RWPE2 (cell line): ENCODE data around the gene AADAC.
"Not testable (repeated sequence)": the region's sequence is repeated elsewhere in the genome, so short reads cannot be mapped to it uniquely, and the experiment has no call there.

ENCODE experiments used
- ATAC-seq: fragments of 200-7000 bp; cut with Tn5 transposase; 3 replicates; pipeline ENCODE4 v1.9.1; 2021; ENCODE audit warnings: low read depth
- DNase-seq: peaks from one replicate; pipeline ENCODE4 v3.0.0-alpha.2; 2020; ENCODE audit warnings: low spot score
- H3K27ac ChIP-seq: fragments of 450-650 bp; 2 replicates; pipeline ENCODE4 v1.5.1; 2017; ENCODE audit warnings: mild to moderate bottlenecking; ENCODE audit not compliant: poor library complexity, severe bottlenecking
- H3K27me3 ChIP-seq: fragments of 250-450 bp; sonication (Bioruptor Pico); 2 replicates; pipeline ENCODE4 v1.5.1; 2021; ENCODE audit warnings: mild to moderate bottlenecking, moderate library complexity; ENCODE audit not compliant: insufficient read depth, poor library complexity, severe bottlenecking
- H3K36me3 ChIP-seq: fragments of 250-450 bp; sonication (Bioruptor Pico); 2 replicates; pipeline ENCODE4 v1.5.1; 2020; ENCODE audit warnings: low read depth, mild to moderate bottlenecking, moderate library complexity
- H3K4me1 ChIP-seq: fragments of 250-450 bp; sonication (Bioruptor Pico); 2 replicates; pipeline ENCODE4 v1.5.1; 2021; ENCODE audit warnings: mild to moderate bottlenecking, moderate library complexity; ENCODE audit not compliant: insufficient read depth, poor library complexity, severe bottlenecking
- H3K4me3 ChIP-seq: fragments of 250-450 bp; sonication (Bioruptor Pico); 2 replicates; pipeline ENCODE4 v1.5.1; 2021; ENCODE audit warnings: mild to moderate bottlenecking, moderate library complexity; ENCODE audit not compliant: severe bottlenecking
- H3K9me3 ChIP-seq: fragments of 250-450 bp; sonication (Bioruptor Pico); 2 replicates; pipeline ENCODE4 v1.5.1; 2021; ENCODE audit warnings: mild to moderate bottlenecking, moderate library complexity; ENCODE audit not compliant: severe bottlenecking
- TF ChIP-seq, protein P1 (sequence below): fragments of 450-650 bp; IDR thresholded peaks from one replicate; pipeline ENCODE4 v1.5.1; 2017; ENCODE audit warnings: mild to moderate bottlenecking, moderate library complexity; ENCODE audit not compliant: poor library complexity, severe bottlenecking

AADAC gene

DNA sequence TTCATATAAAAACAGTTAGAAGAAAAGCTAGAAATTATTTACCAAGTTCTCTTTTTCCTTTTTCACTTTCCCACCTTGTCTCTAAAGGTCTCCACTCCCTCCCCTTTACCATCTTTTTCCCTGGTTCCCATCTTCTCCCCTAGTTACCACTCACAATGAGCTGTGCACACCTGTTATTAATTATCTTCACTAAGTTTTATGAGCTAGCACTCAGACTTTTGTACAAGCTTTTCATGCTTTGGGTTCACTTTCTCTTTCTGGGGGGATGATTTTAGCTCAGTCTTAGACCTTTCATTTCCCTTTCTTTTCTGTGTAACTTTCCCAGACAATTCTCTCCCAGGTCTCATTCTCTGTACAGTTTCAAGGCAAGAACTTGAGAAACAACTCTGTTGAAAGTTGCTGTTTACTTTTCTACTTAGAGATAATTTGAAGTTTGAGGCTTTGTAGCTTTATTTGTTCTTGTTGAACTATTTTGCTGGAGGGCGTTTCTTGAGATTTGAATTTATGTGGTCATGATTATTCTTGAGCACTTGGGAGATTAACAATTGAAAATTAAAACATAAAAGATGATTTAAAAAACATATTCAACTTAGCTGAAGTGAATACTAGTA, 24.0 kb upstream of the AADAC start:
- H3K36me3 ChIP-seq = no peaks in the 10 kb centered on the region
- DNase-seq (no peak), ATAC-seq (no peak)
- no peak overlapping the region for H3K27ac ChIP-seq
- TF ChIP-seq, protein P1, sequence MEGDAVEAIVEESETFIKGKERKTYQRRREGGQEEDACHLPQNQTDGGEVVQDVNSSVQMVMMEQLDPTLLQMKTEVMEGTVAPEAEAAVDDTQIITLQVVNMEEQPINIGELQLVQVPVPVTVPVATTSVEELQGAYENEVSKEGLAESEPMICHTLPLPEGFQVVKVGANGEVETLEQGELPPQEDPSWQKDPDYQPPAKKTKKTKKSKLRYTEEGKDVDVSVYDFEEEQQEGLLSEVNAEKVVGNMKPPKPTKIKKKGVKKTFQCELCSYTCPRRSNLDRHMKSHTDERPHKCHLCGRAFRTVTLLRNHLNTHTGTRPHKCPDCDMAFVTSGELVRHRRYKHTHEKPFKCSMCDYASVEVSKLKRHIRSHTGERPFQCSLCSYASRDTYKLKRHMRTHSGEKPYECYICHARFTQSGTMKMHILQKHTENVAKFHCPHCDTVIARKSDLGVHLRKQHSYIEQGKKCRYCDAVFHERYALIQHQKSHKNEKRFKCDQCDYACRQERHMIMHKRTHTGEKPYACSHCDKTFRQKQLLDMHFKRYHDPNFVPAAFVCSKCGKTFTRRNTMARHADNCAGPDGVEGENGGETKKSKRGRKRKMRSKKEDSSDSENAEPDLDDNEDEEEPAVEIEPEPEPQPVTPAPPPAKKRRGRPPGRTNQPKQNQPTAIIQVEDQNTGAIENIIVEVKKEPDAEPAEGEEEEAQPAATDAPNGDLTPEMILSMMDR = no peak
- no peaks in the 10 kb centered on the region for H3K9me3 ChIP-seq
- H3K27me3 ChIP-seq = no peaks in the 10 kb centered on the region
- no peak overlapping the region for H3K4me3 ChIP-seq
- H3K4me1 ChIP-seq = peaks cover 5% of the 10 kb centered on the region

DNA sequence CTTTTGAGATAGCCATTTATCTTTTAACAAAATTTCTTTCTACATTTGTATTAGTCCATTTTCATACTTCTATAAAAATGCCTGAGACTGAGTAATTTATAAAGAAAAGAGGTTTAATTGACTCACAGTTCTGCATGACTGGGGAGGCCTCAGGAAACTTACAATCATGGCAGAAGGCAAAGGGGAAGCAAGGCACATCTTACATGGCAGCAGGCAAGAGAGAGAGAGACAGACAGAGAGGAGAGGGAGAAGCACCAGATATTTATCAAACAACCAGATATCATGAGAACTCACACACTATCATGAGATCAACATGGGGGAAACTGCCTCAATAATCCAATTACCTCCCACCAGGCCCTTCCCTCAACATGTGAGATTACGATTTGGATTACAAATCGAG, 23.2 kb upstream of the AADAC start:
- not testable (repeated sequence) for H3K4me3 ChIP-seq, H3K9me3 ChIP-seq, H3K27me3 ChIP-seq, ATAC-seq, H3K27ac ChIP-seq, H3K36me3 ChIP-seq, DNase-seq
- peaks cover 11% of the 10 kb centered on the region for H3K4me1 ChIP-seq

DNA sequence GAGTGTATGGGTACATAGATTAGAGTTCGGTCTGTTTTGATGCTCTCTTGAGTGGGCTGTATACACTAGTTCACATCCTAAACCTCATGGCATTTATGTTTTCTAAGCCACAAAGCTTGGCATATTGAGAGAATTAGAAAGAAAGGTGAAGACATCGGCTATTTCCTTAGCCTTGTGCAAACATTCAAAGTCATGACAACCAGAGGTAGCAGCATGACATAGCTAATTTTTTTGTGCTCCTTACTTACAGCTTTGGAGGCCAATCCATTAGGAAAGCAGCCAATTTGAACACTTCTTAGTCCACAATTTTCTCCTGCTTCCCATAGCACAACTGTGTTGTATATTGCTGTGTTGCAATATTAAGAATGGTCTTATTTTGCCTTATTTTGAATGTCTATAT, 21.5 kb upstream of the AADAC start:
- Histone ChIP-seq H3K4me1 (peaks cover 11% of the 10 kb centered on the region), H3K36me3 (no peaks in the 10 kb centered on the region), H3K9me3 (no peaks in the 10 kb centered on the region), H3K27ac (no peak overlapping the region), H3K4me3 (no peak overlapping the region), H3K27me3 (no peaks in the 10 kb centered on the region)
- ATAC-seq = no peak
- no peak for DNase-seq
- TF ChIP-seq, protein P1 = no peak

DNA sequence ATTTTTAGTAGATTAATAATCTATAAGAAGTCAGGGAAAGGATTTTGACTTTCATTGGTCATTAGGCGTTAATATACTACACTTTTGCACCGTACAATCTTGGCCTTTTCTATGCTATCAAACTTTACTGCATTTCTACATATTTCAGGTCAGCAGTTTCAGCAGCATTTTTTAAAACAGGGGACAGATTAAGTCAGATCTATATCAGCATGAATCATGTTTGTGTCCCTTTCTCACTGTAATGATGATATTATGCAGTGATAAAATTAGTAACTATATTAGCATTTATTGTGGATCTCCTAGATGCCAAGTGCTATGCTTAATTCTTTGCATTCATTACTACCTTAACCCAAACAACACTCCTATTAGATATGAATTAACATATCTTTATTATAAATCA, 20.3 kb upstream of the AADAC start:
- Histone ChIP-seq H3K9me3 (no peaks in the 10 kb centered on the region), H3K27ac (no peak overlapping the region), H3K27me3 (no peaks in the 10 kb centered on the region), H3K36me3 (no peaks in the 10 kb centered on the region), H3K4me1 (peaks cover 11% of the 10 kb centered on the region), H3K4me3 (no peak overlapping the region)
- TF ChIP-seq, protein P1 = no peak
- ATAC-seq = no peak
- DNase-seq = no peak

DNA sequence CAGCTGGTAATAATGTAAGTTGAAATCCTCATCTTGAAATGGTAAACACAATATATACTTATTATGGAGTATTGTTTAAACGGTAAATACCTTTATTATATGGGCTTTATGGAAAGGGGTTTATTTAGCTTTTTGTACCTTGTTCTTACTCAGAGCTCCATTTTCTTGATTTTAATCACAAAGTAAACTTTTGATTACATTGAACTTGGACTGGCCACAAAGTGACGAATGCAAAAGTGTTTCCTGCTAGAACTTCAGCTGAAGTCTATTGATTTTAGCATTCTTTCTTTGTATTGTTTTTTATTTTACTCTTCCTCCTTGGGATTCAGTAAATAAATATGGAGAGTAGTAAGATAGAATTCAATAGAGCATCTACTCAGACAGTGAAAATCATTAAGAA, 19.8 kb upstream of the AADAC start:
- ATAC-seq (no peak), DNase-seq (no peak)
- TF ChIP-seq, protein P1 = no peak
- Histone ChIP-seq H3K36me3 (no peaks in the 10 kb centered on the region), H3K9me3 (no peaks in the 10 kb centered on the region), H3K27me3 (no peaks in the 10 kb centered on the region), H3K4me3 (no peak overlapping the region), H3K4me1 (peaks cover 11% of the 10 kb centered on the region), H3K27ac (no peak overlapping the region)
